Measurements from ENCODE around the gene RTL1.

Gene RTL1

DNA sequence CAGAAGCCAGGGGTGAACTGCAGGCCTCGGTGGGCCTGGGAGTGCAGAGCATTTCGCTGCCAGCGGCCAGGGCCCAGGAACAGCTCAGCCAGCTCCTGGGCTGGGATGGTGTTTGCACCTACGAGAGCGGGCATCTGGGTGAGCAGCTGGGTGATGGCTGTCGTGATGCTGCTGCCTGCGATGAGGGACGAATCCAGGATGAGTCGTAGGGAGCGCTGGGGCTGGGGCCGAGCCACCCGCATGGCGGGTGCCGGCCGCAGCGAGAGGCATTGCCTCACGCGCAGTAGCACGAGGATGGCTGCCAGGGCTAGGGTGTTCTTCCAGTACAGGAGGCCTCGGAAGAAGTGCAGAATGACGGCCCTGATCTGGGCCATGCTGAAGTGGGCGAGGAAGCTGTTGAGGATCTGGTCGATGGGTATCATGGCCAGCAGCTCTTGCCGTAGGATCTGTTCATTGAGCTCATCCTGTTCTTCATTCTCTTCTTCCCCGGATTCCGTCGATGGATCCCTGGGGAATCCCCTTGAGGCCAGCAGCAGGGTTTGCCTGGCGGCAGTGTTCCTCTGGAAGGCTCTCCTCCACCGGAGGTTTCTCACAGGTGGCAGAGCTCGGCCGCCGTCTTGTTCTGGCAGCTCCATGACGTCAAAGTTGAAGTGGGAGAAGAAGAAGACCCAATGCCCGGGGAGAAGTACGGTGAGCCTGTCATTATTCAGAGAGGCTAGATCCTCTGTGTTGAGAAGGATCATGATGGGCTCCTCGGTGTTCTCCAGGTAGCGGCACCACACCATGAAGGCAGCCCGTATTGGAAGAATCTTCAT, 22.1 kb downstream of the RTL1 start:
- no peak for DNase-seq

DNA sequence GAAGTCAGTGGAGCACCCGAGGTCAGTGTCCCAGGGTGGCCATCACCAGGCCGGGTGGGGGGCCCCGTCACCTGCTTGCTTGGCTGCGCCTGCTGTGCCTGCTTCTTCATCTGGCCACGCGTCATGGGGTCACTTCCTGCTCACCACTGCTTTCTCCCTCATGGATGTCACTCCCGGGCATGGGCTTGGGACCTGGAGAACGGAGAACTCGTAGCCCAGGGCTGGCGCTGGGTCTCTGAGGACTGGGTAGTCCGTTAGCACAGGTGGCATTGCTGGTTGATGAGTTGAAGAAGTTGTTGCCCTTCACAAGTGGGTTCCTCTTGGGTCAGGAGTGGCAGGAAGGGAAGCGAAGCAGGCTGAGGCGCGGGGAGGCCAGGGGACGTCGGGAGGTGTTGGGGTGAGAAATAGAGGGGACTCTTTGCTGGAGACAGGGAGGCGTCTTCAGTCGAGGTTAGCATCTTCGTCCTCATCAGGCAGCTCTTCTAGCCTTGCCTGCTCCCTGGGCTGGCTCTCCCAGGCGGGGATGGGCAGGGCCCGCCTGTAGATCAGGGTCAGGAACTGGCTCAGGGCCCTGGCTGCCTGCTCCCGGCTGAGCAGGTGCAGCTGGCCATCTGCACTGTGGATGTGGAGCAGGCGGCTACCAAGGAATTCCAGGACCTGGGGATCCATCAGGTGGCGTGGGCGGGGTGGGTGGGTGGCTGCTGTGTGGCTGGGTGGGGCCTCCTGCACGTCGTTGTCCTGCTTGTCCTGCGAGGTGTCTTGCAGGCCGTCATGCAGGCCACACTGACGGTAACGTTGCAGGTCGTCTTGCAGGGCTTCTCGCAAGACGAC, 23.0 kb downstream of the RTL1 start:
- no peak for DNase-seq

DNA sequence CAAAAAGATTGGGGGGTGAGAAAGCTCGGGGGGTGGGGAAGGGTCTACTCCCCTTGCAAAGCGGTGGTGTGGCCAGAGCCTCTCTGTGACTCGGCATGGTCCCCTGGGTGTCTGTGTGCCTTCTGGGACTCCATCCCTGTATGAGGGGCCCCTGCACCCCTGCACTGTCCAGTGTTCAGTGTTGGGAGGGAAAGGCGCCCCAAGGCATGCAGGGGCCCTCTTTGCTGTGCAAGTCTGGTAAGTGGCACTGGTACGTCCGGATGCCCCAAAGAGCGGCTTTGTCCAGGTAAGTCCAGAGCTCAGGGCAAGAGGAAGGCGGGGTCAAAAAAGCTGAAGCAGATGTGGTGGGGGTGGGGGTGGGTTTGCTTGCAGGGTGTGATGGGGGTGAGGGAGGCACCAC, 23.7 kb downstream of the RTL1 start:
- no peak for DNase-seq

DNA sequence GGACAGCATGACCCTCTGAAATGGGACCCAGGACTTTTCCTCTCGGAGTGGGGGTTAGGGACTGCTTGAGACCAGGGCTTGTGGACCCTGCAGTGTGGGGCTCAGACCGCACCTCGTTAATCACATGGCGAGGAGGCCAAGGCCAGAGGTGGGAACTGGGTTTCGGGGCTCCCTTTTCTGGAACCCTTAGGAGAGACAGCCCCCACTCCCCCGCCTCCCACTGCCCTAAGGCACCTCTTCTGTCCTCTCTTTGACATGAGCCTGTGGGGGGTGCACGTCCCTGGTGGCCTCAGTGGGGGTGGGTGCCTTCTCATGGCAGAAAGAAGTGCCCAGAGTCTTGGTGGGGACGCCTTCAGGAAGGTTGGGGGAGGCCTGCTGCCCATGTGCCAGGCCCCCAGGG, 24.3 kb downstream of the RTL1 start:
- DNase-seq = no peak

DNA sequence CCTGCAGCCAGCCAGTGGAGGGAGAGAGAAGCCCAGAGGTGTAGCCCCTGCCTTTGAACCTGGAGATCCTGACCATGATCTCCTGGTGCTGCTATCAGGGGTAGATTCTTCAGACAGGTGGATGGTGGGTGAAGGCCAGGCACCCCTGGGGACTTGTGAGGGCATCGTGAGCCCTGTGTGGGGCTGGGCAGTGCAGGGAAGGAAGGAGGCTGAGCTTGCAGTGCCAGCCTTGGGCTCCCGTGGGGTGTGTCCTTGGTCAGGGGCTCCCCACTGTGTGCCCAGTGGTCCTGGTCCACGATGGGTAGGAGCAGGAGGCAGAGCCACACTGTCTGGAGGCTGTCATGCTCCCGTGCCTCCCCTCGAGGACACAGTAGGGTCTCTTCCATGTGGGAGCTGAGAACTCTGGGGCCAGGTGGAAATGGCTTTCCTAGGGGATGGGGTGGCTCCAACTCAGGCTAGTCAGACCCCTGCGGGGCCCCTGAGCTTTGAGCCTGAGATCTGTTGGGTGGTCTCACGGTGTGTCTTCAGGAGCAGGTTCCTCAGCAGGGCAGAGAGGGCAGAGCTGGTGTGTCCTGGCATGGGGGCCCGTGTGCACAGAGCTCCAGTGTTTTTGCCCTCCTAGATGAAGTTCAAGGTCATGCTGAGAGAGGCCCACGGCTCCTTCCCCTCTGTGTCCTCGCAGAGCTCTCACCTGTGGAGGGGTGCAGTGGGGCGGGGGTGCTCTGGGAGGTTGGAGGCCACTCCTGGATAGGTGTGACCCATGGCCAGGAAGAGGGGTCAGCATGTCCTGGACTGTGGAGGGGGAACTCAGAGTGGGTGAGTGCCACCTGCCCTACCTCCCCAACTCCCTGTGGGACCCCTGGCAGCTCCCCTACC, 25.0 kb downstream of the RTL1 start:
- DNase-seq = no peak

DNA sequence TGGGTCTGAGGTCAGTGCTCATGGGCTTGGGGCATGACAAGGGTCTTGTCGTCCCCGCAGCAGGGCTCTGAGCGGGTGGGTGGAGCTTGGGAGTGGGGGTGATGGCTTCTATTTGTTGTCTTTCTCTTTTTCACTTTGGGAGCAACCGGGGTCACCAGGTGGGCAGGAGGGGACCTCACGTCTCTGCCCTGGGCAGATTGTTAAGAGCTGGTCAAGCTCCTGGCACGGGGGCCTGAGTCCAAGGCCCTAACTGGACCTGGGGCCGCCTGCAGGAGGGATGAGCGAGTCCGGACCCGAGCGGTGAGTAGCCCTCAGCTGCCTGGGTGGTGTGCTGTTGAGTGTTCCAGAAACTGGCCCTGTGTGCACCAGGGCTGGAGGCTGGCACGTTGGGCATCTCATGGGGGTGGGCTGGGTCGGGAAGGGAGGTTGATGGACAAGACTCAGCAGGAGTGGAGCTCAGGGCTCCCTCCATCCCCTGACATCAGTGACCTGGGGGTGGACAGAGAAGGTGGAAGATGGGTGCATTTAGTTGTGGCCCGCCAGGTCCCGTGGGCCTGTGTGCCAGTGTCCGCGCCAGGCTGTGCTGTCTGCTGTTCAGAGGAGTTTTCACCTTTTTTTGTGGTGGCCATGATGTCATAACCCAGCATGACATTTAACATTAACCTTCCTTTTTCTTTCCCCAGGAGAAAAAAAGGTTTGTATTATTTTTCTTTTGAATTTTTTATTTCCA, 27.5 kb downstream of the RTL1 start:
- DNase-seq = no peak

DNA sequence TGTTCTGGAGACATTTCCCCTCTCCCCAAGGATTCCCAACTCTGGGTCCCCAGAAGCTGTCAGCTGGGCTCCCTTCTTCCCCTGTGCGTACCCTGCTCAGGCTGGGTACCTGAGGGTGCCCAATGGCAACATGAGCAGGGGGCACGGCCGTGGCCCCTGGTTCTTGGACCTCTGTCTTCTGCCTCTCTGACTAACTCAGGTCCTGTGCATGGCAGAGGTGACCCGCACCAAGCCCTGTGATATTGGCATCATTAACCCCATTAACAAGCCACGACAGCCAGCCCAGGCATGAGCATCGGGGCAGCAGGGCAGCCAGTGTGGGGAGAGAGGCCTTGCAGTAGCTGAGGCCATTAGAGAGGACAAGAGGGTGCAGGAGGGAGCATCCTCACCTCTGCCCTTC, 28.4 kb downstream of the RTL1 start:
- DNase-seq = no peak

DNA sequence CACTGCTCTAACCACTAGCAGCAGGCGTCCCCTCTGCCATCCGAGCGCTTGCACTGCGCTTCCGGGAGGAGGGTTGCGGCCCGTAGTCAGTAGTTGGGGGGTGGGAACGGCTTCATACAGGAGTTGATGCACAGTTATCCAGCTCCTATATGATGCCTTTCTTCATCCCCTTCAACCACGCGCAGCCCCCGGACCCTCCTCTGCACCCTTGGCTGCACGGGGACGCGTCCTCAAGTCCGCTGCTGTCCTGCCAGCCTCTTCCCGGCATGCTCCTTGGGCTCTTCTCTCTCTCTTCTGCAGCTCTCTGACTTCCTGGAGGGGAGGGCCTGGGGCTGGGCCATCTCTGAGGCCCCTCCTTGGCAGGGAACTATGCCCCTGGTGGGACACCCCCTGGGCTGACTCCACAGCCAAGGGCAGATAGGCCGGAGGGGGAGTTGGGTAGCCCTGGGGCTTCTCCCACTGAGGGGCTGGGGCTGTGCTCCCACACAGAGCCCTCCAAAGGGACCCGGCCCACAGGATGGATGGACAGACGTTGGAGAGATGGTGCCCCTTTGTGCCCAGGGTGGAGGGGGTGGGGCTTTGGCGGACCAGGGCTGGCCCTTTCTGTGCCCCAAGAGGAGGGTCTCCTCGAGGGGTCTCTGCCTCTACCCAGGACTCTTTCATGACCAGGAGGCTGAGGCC, 29.0 kb downstream of the RTL1 start:
- no peak for DNase-seq

DNA sequence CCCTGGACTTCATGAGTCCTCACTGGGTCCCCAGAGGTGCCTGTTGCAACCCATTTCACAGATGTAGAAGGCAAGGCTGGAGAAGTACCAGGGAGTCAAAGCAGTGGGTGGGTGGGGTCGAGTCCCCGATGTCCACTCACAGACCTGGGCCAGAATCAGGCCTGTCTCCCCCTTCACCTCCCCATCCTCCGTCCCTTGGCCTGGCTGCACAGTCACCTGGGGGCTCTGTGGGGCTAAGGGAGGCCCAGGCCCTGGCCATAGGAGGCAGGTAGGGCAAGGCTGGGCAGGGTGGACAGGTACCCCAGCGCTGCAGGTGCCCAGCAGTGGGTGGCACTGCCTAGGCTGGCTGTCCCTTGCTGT, 29.5 kb downstream of the RTL1 start:
- DNase-seq = no peak

DNA sequence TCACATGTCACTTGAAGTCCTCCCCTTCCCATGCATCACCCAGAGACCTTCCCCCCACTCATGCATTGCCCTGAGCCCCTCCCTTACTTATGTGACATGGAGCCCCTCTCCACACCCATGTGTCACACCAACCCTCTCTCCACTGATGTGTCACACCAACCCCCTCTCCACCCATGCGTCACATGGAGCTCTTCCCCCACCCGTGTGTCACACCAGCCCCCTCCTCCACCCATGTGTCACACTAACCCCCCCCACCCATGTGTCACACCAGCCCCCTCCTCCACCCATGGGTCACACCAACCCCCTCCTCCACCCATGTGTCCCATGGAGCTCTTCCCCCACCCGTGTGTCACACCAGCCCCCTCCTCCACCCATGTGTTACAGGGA, 30.4 kb downstream of the RTL1 start:
- no peak for DNase-seq

DNA sequence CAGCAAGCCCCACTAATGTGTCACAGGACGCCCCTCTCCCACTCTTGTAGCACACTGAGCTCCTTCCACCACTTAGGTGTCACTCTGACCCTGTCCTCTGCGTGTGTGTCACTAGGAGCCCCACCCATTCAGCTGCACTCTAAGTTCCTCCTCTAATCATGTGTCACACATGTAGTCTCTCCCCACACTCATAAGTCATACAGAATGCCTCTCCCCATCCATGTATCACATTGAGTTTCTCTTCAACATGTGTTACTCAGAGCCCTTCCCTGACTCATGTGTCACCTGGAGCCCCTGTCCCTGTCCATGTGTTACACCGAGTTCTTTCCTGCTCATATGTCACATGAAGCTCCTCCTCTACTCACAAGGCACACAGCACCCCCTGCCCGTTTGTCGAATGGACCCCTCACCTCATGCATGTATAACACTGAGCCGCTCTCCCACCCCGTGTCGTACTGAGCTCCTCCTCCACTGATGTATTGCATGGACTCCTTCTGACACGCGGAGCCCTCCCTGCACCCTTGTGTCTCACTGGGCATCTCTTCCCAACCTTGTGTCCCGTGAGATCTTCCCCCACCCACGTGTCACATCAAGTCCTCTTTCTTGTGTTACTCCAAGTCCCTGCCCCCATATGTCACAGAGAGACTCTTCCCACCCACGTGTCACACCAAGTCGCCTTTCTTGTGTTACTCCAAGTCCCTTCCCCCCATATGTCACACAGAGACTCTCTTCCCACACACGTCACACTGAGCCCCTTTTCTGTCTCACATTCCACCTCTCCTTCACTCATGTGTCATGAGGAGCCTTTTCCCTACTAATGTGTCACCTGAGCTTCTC, 31.0 kb downstream of the RTL1 start:
- no peak for DNase-seq

DNA sequence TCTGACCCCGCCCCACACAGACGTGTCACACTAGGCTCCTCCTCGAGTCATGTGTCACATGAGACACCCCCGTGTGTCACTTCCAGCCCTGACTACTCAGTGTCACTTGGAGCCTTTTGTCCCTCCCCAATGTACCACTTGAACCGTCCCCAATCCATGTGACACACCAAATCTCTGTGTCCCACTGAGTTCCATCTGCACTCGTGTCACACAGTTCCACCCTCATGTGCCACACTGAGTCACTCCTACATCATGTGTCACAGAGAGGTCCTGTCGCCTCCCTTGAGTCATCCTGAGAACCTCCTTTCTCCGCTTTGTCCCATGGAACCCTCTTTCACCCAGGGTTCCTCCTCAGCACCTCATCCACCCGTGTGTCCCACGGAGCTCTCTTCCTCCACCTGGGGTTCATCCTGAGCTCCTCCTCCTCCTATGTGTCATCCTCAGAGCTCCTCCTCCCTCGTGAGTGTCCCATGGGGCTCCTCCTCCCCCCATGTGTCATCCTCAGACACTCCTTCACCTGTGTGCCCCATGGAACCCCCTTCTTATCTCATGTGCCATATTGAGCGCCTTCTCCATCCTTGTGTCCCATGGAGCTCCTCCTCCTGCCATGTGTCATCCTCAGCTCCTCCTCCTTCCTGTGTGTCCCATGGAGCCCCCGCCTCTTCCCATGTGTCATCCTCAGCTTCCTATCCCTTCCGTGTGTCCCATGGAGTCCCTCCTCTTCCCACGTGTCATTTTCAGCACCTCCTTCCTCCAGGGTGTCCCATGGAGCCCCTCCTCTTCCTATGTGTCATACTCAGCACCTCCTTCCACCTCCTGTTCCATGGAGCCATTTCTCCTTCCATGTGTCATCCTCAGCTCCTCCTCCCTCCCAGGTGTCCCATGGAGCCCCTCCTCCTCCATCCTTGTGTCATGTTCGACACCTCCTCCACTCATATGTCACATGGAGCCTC, 32.0 kb downstream of the RTL1 start:
- no peak for DNase-seq

DNA sequence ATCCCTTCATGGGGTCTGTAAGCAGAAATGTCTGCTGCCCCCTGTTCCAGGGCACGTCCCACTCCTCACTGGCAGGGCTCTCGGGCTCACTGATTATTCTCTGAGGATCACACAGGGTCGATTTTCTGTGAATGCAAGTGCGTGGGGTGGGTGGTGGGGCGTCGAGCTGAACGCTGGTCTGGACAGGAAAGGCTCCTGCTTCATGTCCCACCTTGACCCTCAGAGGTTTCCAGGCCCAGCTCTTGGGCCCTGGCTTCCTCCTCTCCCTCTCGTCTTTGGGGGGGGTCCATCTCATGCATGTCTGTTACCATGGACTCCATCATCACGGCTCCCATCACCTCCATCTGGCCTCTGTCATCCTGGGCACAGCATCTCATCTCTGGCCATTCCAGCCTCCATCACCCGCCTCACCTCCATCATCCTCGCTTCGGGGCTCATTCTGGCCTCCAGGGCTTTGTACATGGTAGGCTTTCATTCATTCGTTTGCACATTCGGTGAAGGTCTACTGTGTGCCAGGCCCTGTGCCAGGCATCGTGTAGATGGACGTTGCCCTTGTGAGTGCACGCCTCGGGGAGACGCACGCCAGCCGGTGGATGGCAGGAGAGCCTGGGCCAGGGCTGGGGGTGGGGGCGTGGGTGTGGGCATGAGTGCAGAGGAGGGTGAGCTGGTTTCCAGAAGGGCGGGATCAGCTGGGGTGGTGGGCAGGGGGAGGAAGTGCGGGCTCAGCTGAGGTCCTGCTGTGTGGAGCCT, 34.7 kb downstream of the RTL1 start:
- DNase-seq = no peak

DNA sequence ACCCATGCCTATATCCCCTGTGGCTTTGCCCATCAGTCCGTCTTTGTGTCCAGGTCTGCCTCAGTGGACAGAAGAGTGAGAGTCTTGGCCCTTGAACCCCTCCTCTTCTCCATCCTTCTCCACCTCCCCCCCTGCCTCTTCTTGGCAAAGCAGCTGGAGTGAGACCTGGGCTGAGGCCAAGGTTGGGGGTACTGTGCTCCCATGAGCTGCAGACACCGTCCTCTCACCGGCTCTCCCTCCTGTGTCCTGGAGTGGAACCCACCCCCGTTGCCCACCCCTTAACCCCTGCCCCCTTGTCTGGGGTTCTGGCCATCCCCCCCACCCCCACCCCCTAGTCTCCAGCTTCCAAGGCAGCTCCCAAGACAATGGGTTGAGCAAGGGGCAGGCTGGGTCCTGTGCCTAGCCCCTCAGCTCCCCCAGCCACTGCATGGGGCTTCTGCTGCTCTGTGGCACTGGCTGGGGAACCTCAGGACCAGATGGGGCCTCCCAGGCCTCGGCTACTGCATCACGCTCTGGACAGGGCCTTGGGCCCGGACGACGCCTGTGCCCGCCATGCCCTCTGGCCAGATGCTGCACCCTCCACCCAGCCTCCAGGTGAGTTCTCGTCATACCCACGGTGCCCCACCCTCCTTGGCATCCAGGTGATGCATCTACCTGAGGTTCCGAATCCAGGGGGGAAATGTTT, 35.7 kb downstream of the RTL1 start:
- no peak for DNase-seq

DNA sequence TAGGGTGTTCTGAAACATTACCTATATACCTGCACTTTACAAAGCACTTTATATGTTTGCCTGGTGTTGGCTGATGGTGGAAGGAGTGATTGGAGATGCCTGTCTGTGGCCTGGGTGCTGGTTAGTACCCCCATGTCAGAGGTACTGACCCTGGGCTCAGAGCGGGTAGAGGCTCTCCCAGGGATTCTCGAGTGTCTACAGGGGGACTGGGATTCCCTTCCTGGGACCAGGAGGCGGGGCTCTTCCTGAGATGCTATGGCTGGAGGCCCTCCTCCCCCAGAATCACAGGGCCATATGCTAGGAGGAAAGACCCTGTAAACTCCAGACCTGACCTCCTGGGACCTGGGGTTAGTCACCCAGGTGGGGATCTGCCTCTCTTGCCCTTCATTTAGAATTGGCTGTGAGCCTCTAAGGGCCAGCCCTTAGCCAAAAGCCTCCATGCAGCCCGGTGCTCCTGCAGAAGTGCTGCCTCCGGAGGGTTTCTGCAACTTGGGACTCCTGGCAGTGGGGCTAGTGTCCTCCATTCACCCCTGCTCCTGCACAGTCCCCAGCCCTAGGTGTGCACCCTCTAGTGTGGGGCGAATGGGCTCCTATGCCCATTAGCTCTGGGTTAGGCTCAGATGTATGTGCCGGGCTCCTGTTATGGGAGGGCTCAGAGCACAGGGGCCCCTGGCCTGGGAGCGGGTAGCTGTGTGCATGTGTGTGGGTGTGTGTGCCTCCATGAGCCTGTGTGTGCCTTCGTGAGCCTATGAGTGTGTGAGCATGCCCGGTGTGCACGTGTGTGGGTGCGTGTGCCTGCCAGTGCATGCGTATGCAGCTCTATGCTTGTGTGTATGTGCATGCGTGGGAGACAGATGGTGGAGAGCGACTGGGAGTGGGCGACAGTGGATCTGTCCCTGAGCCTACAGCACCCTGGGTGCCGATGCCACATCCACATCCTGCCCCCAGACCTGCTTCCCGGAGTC, 36.6 kb downstream of the RTL1 start:
- no peak for DNase-seq

DNA sequence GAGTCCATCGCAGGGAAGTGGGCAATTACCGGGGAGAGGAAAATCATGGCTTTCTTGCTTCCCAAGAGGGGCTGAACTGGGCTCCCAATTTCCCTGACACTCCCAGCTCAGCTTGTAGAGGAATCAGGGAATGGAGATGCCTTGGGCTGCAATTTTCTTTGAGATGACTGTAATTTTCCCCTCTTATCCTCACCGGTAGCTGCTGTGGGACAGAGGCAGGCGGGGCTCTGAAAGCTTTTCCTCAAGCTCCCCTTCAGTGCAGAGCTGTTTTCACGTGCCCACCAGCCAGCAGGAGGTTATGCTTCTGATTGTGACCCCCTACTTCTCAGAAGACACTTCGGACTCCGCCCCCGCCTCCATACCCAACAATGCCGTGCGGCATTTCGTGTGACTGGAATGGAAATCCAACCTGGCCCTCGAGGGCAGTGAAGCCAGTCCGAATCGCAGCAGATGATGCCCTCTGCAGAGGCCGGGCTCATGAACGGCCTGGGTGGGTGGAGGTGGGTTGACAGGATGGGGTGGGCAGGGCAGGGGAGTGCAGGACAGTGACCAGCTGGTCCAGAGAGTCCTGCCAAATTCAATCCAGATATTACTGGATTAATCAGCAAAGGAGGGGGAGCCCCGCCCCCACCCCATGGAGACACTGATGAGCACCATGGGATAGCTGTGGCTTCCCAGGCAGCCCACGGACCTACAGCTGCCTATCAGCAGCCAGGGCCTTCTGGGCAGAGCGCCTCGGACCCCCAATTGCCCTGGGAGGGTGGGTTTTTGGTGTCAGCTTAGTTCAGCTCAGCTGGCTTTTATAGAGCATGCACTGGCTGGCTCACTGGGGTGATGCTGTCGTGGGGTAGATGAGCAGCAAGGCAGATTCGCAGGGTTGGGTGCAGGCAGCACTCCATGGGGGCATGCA, 37.6 kb downstream of the RTL1 start:
- DNase-seq = no peak
